Measurements from ENCODE around the gene DERA.

DNA sequence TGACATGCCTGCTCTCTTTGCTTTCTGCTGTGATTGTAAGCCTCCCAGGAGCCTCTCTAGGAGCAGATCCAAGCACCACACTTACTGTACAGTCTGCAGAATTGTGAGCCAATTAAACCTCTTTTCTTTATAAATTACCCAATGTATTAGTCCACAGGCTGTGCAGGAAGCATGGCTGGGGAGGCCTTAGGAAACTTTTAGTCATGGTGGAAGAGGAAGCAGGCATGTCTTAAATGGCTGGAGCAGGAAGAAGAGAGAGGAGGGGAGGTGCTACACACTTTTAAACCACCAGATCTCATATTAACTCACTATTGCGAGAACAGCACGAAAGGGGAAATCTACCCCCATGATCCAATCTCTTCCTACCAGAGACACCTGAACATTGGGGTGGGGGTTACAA is 108.9 kb downstream of the DERA start:
- TF ChIP-seq, protein P1, sequence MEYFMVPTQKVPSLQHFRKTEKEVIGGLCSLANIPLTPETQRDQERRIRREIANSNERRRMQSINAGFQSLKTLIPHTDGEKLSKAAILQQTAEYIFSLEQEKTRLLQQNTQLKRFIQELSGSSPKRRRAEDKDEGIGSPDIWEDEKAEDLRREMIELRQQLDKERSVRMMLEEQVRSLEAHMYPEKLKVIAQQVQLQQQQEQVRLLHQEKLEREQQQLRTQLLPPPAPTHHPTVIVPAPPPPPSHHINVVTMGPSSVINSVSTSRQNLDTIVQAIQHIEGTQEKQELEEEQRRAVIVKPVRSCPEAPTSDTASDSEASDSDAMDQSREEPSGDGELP (CRISPR knock-in tag; IDR thresholded peaks at IDR 0.05; ENCODE audit: borderline replicate concordance), result no peak
- TF ChIP-seq, protein P2, sequence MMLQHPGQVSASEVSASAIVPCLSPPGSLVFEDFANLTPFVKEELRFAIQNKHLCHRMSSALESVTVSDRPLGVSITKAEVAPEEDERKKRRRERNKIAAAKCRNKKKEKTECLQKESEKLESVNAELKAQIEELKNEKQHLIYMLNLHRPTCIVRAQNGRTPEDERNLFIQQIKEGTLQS (IDR thresholded peaks at IDR 0.05), result no peak
- TF ChIP-seq, protein P2 (CRISPR knock-in tag; conservative IDR thresholded peaks at IDR 0.05), result no peak
- TF ChIP-seq, protein P3, sequence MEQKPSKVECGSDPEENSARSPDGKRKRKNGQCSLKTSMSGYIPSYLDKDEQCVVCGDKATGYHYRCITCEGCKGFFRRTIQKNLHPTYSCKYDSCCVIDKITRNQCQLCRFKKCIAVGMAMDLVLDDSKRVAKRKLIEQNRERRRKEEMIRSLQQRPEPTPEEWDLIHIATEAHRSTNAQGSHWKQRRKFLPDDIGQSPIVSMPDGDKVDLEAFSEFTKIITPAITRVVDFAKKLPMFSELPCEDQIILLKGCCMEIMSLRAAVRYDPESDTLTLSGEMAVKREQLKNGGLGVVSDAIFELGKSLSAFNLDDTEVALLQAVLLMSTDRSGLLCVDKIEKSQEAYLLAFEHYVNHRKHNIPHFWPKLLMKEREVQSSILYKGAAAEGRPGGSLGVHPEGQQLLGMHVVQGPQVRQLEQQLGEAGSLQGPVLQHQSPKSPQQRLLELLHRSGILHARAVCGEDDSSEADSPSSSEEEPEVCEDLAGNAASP (IDR thresholded peaks at IDR 0.05), result no peak
- TF ChIP-seq, protein P4, sequence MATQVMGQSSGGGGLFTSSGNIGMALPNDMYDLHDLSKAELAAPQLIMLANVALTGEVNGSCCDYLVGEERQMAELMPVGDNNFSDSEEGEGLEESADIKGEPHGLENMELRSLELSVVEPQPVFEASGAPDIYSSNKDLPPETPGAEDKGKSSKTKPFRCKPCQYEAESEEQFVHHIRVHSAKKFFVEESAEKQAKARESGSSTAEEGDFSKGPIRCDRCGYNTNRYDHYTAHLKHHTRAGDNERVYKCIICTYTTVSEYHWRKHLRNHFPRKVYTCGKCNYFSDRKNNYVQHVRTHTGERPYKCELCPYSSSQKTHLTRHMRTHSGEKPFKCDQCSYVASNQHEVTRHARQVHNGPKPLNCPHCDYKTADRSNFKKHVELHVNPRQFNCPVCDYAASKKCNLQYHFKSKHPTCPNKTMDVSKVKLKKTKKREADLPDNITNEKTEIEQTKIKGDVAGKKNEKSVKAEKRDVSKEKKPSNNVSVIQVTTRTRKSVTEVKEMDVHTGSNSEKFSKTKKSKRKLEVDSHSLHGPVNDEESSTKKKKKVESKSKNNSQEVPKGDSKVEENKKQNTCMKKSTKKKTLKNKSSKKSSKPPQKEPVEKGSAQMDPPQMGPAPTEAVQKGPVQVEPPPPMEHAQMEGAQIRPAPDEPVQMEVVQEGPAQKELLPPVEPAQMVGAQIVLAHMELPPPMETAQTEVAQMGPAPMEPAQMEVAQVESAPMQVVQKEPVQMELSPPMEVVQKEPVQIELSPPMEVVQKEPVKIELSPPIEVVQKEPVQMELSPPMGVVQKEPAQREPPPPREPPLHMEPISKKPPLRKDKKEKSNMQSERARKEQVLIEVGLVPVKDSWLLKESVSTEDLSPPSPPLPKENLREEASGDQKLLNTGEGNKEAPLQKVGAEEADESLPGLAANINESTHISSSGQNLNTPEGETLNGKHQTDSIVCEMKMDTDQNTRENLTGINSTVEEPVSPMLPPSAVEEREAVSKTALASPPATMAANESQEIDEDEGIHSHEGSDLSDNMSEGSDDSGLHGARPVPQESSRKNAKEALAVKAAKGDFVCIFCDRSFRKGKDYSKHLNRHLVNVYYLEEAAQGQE (IDR thresholded peaks at IDR 0.05; ENCODE audit: borderline replicate concordance), result no peak
- TF ChIP-seq, protein P4 (CRISPR knock-in tag; IDR thresholded peaks at IDR 0.05; ENCODE audit: low read depth), result no peak
- TF ChIP-seq SPI1 (IDR thresholded peaks at IDR 0.05; ENCODE audit: borderline replicate concordance, low read depth, low read length) (no peak), POLR2A (conservative IDR thresholded peaks at IDR 0.05) (no peak), ZNF695 (CRISPR knock-in tag; IDR thresholded peaks at IDR 0.05) (no peak), ETV6 (IDR thresholded peaks at IDR 0.05; ENCODE audit: borderline replicate concordance in 1 of 2, low read depth in 2 of 2, low read length in 1 of 2) (no peak), ETV6 (CRISPR knock-in tag; IDR thresholded peaks at IDR 0.05; ENCODE audit: borderline replicate concordance) (no peak)
- TF ChIP-seq, protein P5, sequence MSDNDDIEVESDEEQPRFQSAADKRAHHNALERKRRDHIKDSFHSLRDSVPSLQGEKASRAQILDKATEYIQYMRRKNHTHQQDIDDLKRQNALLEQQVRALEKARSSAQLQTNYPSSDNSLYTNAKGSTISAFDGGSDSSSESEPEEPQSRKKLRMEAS (CRISPR knock-in tag; IDR thresholded peaks at IDR 0.05), result no peak

Data from K562 (cell line).